Transverse colon (tissue), 4 donors: Measurements from ENCODE around the gene CDH11. TPM values are rescaled to one million over a fixed set of nuclear protein-coding genes. Genes with fewer than 3 reads are reported as not detected.

Source experiments
- DNase-seq: peaks from one replicate; pipeline ENCODE4 v3.0.0-alpha.2; 2019
- H3K27ac ChIP-seq, 4 donors: fragments of 200-600 bp; sonication (generic); 2 replicates each; pipeline ENCODE4 v1.5.1; 2016 to 2018; ENCODE audit warnings: inconsistent platforms in 4 of 4
- H3K27me3 ChIP-seq: fragments of 200-600 bp; sonication (generic); 2 replicates; pipeline ENCODE4 v1.5.1; 2017; ENCODE audit warnings: inconsistent platforms
- H3K36me3 ChIP-seq, 4 donors: fragments of 200-600 bp; sonication (generic); 2 replicates each; pipeline ENCODE4 v1.5.1; 2017 to 2019; ENCODE audit warnings: inconsistent platforms in 4 of 4
- H3K4me1 ChIP-seq, 4 donors: fragments of 200-600 bp; sonication (generic); 2 replicates each; pipeline ENCODE4 v1.5.1; 2017 to 2020; ENCODE audit warnings: inconsistent platforms in 4 of 4
- H3K4me3 ChIP-seq, 4 donors: fragments of 200-600 bp; sonication (generic); 1 replicate in 1 of 4; 2 replicates in 3 of 4; pipeline versions ENCODE4 v1.5.1 to v1.6.1; 2017 to 2019; ENCODE audit warnings: inconsistent platforms in 4 of 4
- H3K9me3 ChIP-seq, 2 donors: fragments of 200-600 bp; sonication (generic); 2 replicates each; pipeline ENCODE4 v1.5.1; 2017 to 2019; ENCODE audit warnings: inconsistent platforms in 2 of 2
- EP300 ChIP-seq: sonication (generic); formaldehyde crosslinking; IDR thresholded peaks from one replicate; pipeline ENCODE4 v1.6.1; 2017; ENCODE audit warnings: antibody characterized with exemption, low read depth
- POLR2A ChIP-seq: fragments of 450-650 bp; IDR thresholded peaks from one replicate; pipeline ENCODE4 v1.6.1; 2016; ENCODE audit warnings: antibody characterized with exemption, mild to moderate bottlenecking, moderate library complexity
- POLR2AphosphoS5 ChIP-seq, 3 donors: sonication (generic); formaldehyde crosslinking; IDR thresholded peaks; one replicate each; pipeline ENCODE4 v1.6.1; 2016; ENCODE audit warnings: antibody characterized with exemption in 3 of 3
- WGBS, 2 donors: methylation state at CpG; one replicate each; pipeline ENCODE4 v1.1.5; 2018; ENCODE audit warnings: low coverage in 1 of 2; 5-methylcytosine and 5-hydroxymethylcytosine counted together
- in situ Hi-C, 4 donors: fragments of 200-750 bp; cut with MboI; loops; one replicate each; pipeline versions ENCODE4 v1.15.0 to v1.15.1; 2017; ENCODE audit warnings: low sequenced_read_pairs in 3 of 4, low pct_ligation_motif_present in 1 of 4, low pct_unique_long_range_greater_than_20kb in 1 of 4
- intact Hi-C: fragments of 100-400 bp; cut with DNase I; formaldehyde crosslinking; loops from one replicate; pipeline ENCODE4 v1.15.1; 2023; ENCODE audit warnings: low total_unique reads
- total RNA-seq, 4 donors: library from RNA; depleted of rRNA; stranded (reverse); fragments of >200 nt; gene quantifications; one replicate each; pipeline ENCODE4 v1.1.0, GENCODE V29; 2016
- TF ChIP-seq, protein P1 (sequence below), 5 experiments: fragments of 200-600 bp in 3 of 5; fragments of 450-650 bp in 2 of 5; sonication (generic) in 3 of 5; IDR thresholded peaks; 1 replicate in 2 of 5; 2 replicates in 3 of 5; pipeline ENCODE4 v1.5.1; 2016 to 2017; ENCODE audit warnings: antibody characterized with exemption in 5 of 5, inconsistent platforms in 3 of 5, mild to moderate bottlenecking in 2 of 5, moderate library complexity in 1 of 5

The CDH11 gene
- total RNA-seq, 4 donors from 2014 or later = 8.2 to 141 (median 9.2) TPM

DNA sequence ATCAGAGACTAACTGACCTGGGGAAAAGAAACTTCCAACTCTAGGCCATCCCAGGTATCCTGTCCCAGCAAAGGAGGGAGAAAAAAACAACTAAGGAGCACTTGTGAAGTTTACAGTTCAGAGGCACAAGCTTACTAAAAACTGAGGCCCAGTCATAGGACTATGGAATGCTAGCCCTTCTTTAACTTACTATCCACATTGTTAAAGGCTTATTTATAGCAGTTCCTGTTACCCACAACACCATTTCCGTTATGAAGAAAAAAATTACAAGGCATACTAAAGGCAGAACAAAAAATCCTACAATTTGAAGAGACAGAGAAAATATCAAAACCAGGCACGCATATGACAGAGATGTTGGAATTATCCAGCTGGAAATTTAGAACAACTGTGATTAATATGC lies 159.1 kb downstream of the CDH11 start:
- Histone ChIP-seq H3K4me1 (no peaks in the 10 kb centered on the region), H3K27me3 (no peaks in the 10 kb centered on the region), H3K27ac (no peak overlapping the region), H3K9me3 (no peaks in the 10 kb centered on the region), H3K4me3 (no peak overlapping the region), H3K36me3 (no peaks in the 10 kb centered on the region)
- intact Hi-C loops = no loop called here
- no peak for DNase-seq
- 68 to 71% methylated on average over 2 of the region's 2 CpGs for WGBS, 2 donors
- no peak for TF ChIP-seq EP300
- TF ChIP-seq POLR2AphosphoS5 (IDR thresholded peaks at IDR 0.05) = no peak
- TF ChIP-seq, protein P1, sequence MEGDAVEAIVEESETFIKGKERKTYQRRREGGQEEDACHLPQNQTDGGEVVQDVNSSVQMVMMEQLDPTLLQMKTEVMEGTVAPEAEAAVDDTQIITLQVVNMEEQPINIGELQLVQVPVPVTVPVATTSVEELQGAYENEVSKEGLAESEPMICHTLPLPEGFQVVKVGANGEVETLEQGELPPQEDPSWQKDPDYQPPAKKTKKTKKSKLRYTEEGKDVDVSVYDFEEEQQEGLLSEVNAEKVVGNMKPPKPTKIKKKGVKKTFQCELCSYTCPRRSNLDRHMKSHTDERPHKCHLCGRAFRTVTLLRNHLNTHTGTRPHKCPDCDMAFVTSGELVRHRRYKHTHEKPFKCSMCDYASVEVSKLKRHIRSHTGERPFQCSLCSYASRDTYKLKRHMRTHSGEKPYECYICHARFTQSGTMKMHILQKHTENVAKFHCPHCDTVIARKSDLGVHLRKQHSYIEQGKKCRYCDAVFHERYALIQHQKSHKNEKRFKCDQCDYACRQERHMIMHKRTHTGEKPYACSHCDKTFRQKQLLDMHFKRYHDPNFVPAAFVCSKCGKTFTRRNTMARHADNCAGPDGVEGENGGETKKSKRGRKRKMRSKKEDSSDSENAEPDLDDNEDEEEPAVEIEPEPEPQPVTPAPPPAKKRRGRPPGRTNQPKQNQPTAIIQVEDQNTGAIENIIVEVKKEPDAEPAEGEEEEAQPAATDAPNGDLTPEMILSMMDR (IDR thresholded peaks at IDR 0.05) = no peak
- TF ChIP-seq POLR2A = no peak
- in situ Hi-C loops = no loop called here

DNA sequence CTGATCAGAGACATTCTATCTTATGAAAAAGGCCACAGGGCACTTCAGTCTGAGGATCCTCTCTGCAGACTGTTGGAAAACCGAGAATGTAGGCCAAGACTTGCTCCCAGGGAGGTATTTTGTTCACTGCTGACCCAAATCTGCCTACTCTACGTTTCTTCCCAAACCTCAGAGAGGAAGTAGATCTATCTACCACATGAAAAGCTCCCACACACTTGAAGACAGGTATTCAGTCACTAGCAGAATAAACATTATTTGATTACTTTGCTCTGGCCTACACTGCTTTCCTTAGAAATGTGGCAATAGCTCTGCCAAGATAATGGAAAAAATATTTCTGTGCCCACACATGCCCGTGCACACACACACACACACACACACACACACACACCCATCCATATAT lies 164.6 kb downstream of the CDH11 start:
- intact Hi-C loops = no loop called here
- H3K27me3 ChIP-seq = no peaks in the 10 kb centered on the region
- TF ChIP-seq, protein P1 (IDR thresholded peaks at IDR 0.05) = no peak
- TF ChIP-seq POLR2A (no peak), EP300 (no peak), POLR2AphosphoS5 (IDR thresholded peaks at IDR 0.05) (no peak)
- H3K27ac ChIP-seq = no peak overlapping the region
- in situ Hi-C loops = no loop called here
- no peak overlapping the region for H3K4me3 ChIP-seq
- no peaks in the 10 kb centered on the region for H3K9me3 ChIP-seq
- 48 to 51% methylated on average over 3 of the region's 3 CpGs for WGBS, 2 donors
- no peaks in the 10 kb centered on the region for H3K4me1 ChIP-seq
- H3K36me3 ChIP-seq = no peaks in the 10 kb centered on the region
- DNase-seq = no peak

DNA sequence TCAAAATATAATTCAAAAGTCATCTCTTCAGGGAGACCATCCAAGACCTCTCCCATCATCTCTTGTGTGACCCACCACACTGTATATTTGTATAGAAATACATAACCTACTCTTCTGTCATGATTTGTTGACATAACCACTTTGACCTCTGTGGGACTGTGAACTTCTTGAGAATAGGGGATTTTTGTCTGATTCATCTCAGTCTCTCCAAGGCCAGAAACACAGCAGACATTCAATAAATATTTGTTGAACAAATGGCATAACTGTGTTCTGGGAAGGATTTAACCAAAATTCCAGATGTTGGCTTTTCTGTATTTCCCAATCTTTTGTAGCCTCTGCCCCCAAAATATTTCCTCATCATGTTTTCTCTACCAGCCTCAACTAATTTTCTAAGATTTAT lies 169.7 kb downstream of the CDH11 start:
- H3K27ac ChIP-seq = no peak overlapping the region
- intact Hi-C loops = no loop called here
- no peak overlapping the region for H3K4me3 ChIP-seq
- DNase-seq = no peak
- H3K36me3 ChIP-seq = no peaks in the 10 kb centered on the region
- no peaks in the 10 kb centered on the region for H3K9me3 ChIP-seq
- in situ Hi-C loops = no loop called here
- H3K27me3 ChIP-seq = no peaks in the 10 kb centered on the region
- H3K4me1 ChIP-seq = no peaks in the 10 kb centered on the region
- TF ChIP-seq, protein P1 (IDR thresholded peaks at IDR 0.05) = no peak
- TF ChIP-seq EP300 (no peak), POLR2A (no peak), POLR2AphosphoS5 (IDR thresholded peaks at IDR 0.05) (no peak)

DNA sequence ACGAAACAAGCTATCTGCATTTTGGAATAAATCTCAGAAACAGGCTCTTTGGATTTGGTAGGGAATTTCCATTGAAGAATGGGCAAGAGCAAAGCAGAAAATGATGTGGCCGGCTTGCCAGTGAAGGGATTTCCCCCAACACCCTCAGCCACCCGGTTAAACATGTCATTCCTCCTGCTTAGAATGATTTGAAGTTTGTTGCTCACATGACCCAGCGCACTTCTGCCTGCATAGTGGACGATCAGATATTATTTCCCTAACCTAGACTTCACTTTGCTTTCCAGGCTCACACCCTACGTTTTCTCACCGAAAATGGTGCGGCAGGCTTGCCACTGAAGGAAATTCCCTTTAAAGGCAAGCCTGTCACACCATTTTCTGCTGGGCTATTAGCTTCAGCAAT lies 170.7 kb downstream of the CDH11 start:
- no peaks in the 10 kb centered on the region for H3K27me3 ChIP-seq
- no peaks in the 10 kb centered on the region for H3K4me1 ChIP-seq
- in situ Hi-C loops = no loop called here
- no peak for DNase-seq
- intact Hi-C loops = no loop called here
- WGBS, 2 donors = 83 to 84% methylated on average over 6 to 8 of the region's 8 CpGs
- H3K36me3 ChIP-seq = no peaks in the 10 kb centered on the region
- no peak overlapping the region for H3K27ac ChIP-seq
- H3K9me3 ChIP-seq = no peaks in the 10 kb centered on the region
- no peak for TF ChIP-seq EP300
- no peak for TF ChIP-seq POLR2AphosphoS5 (IDR thresholded peaks at IDR 0.05)
- no peak for TF ChIP-seq POLR2A
- H3K4me3 ChIP-seq = no peak overlapping the region

DNA sequence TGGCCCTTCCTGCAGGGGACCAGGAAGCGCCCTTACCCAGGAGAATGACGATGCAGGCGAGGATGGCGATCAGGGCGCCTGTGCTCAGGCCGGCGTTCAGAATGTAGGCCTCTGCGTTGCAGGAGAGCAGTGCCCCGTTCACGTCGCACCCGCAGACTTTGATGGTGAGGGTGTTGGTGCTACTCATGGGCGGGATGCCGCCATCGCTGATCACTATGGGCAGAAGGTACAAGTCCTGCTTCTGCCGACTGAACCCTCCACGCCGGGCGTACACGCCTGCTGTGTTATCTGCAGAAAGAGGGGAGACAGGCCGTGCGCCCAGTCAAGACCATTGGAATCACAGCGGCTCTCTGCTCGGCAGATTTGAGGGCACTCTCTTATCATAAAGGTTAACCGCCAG lies 171.1 kb downstream of the CDH11 start:
- H3K9me3 ChIP-seq = no peaks in the 10 kb centered on the region
- no peak overlapping the region for H3K4me3 ChIP-seq
- TF ChIP-seq POLR2A = no peak
- TF ChIP-seq, protein P1 (IDR thresholded peaks at IDR 0.05) = no peak
- no peak for TF ChIP-seq POLR2AphosphoS5 (IDR thresholded peaks at IDR 0.05)
- TF ChIP-seq EP300 = no peak
- no peaks in the 10 kb centered on the region for H3K36me3 ChIP-seq
- intact Hi-C loops = no loop called here
- no peaks in the 10 kb centered on the region for H3K27me3 ChIP-seq
- H3K27ac ChIP-seq = no peak overlapping the region
- WGBS, 2 donors = 94% methylated on average over 25 of the region's 25 CpGs; no CpG with 5 or more reads in 1 of the 2 donors
- DNase-seq = no peak
- in situ Hi-C loops = no loop called here
- no peaks in the 10 kb centered on the region for H3K4me1 ChIP-seq
